Neural progenitor cell (in vitro differentiated cells): Measurements from ENCODE around the gene ACVR1C. TPM values are rescaled to one million over a fixed set of nuclear protein-coding genes. Genes with fewer than 3 reads are reported as not detected.

Experiments
- DNase-seq: peaks from one replicate; pipeline ENCODE4 v3.0.0-alpha.2; 2016; ENCODE audit warnings: low spot score
- H2AFZ ChIP-seq: fragments of 200-600 bp; sonication (generic); replicated peaks from 2 replicates; pipeline ENCODE4 v1.6.1; 2016; ENCODE audit warnings: antibody characterized with exemption
- H3F3A ChIP-seq: fragments of 200-600 bp; sonication (generic); 2 replicates; pipeline ENCODE4 v1.6.1; 2016; ENCODE audit warnings: antibody characterized with exemption, low read depth
- H3K27ac ChIP-seq: fragments of 200-600 bp; sonication (generic); 2 replicates; pipeline ENCODE4 v1.5.1; 2016; ENCODE audit warnings: mild to moderate bottlenecking
- H3K27me3 ChIP-seq: fragments of 200-600 bp; sonication (generic); 2 replicates; pipeline ENCODE4 v1.6.1; 2016; ENCODE audit warnings: mild to moderate bottlenecking, moderate library complexity
- H3K36me3 ChIP-seq: fragments of 200-600 bp; sonication (generic); 2 replicates; pipeline ENCODE4 v1.5.1; 2016
- H3K4me1 ChIP-seq: fragments of 200-600 bp; sonication (generic); 2 replicates; pipeline ENCODE4 v1.6.1; 2016; ENCODE audit warnings: mixed run types
- H3K4me2 ChIP-seq: fragments of 200-600 bp; sonication (generic); 2 replicates; pipeline ENCODE4 v1.6.1; 2016
- H3K4me3 ChIP-seq: fragments of 200-600 bp; sonication (generic); 2 replicates; pipeline ENCODE4 v1.5.1; 2016
- H3K79me2 ChIP-seq: fragments of 200-600 bp; sonication (generic); 2 replicates; pipeline ENCODE4 v1.6.1; 2016; ENCODE audit warnings: low read depth
- H3K9ac ChIP-seq: fragments of 200-600 bp; sonication (generic); 2 replicates; pipeline ENCODE4 v1.6.1; 2016
- H3K9me3 ChIP-seq: fragments of 200-600 bp; sonication (generic); 2 replicates; pipeline ENCODE4 v1.5.1; 2016; ENCODE audit warnings: low read depth
- H4K20me1 ChIP-seq: fragments of 200-600 bp; sonication (generic); 2 replicates; pipeline ENCODE4 v1.6.1; 2016; ENCODE audit warnings: low read depth
- H3K27ac Mint-ChIP-seq: 3 replicates; pipeline ENCODE4 v1.8.0; 2021; ENCODE audit warnings: mixed read lengths
- H3K27me3 Mint-ChIP-seq: 2 replicates; pipeline ENCODE4 v1.8.0; 2022; ENCODE audit warnings: low read depth, mild to moderate bottlenecking, inconsistent platforms, moderate library complexity, mixed read lengths; ENCODE audit not compliant: insufficient read depth
- H3K36me3 Mint-ChIP-seq: 3 replicates; pipeline ENCODE4 v1.8.0; 2021; ENCODE audit warnings: mixed read lengths
- H3K4me1 Mint-ChIP-seq: 3 replicates; pipeline ENCODE4 v1.8.0; 2021; ENCODE audit warnings: mixed read lengths
- H3K4me3 Mint-ChIP-seq: 3 replicates; pipeline ENCODE4 v1.8.0; 2021; ENCODE audit warnings: mild to moderate bottlenecking, moderate library complexity, mixed read lengths
- H3K9me3 Mint-ChIP-seq: 3 replicates; pipeline ENCODE4 v1.8.0; 2020; ENCODE audit warnings: mixed read lengths
- CTCF ChIP-seq: fragments of 200-600 bp; sonication (generic); IDR thresholded peaks from 2 replicates; pipeline ENCODE4 v1.5.1; 2017; ENCODE audit warnings: antibody characterized with exemption, mild to moderate bottlenecking
- EZH2 ChIP-seq: fragments of 200-600 bp; sonication (generic); IDR thresholded peaks from 2 replicates; pipeline ENCODE4 v1.6.1; 2017; ENCODE audit warnings: antibody characterized with exemption, mild to moderate bottlenecking, moderate library complexity
- EZH2phosphoT487 ChIP-seq: fragments of 200-600 bp; sonication (generic); IDR thresholded peaks from 2 replicates; pipeline ENCODE4 v1.6.1; 2017; ENCODE audit warnings: antibody characterized with exemption
- total RNA-seq: library from RNA; depleted of rRNA; stranded (reverse); fragments of >200 nt; gene quantifications from 2 replicates; pipeline ENCODE4 v1.2.3, GENCODE V29; 2015; ENCODE audit warnings: low replicate concordance

ACVR1C gene
- total RNA-seq, 1 donor from 2014 or later, result 3.0 TPM

- Mint-ChIP-seq H3K27ac (no peak overlapping the region), H3K4me1 (no peaks in the 10 kb centered on the region), H3K4me3 (no peak overlapping the region), H3K27me3 (peaks cover 3% of the 10 kb centered on the region), H3K36me3 (no peaks in the 10 kb centered on the region), H3K9me3 (no peaks in the 10 kb centered on the region)
- Histone ChIP-seq H3K27me3 (peaks cover 25% of the 10 kb centered on the region), H3K36me3 (no peaks in the 10 kb centered on the region), H3K9me3 (no peaks in the 10 kb centered on the region), H3K9ac (no peak overlapping the region), H3K4me1 (no peaks in the 10 kb centered on the region), H4K20me1 (no peaks in the 10 kb centered on the region), H2AFZ (no peak overlapping the region), H3K79me2 (no peaks in the 10 kb centered on the region), H3F3A (no peaks in the 10 kb centered on the region), H3K4me2 (no peak overlapping the region), H3K27ac (no peak overlapping the region), H3K4me3 (no peak overlapping the region)
- no peak for DNase-seq
- TF ChIP-seq EZH2, result no peak
- no peak for TF ChIP-seq CTCF
- no peak for TF ChIP-seq EZH2phosphoT487
These were observed 26.9 kb downstream of the ACVR1C start for GRCh38 chr2:157601807-157602206.

- H3K9me3 ChIP-seq, result no peaks in the 10 kb centered on the region
- no peaks in the 10 kb centered on the region for H4K20me1 ChIP-seq
- TF ChIP-seq CTCF (peak; percentile 72), EZH2 (no peak), EZH2phosphoT487 (no peak)
- H3K36me3 Mint-ChIP-seq, result no peaks in the 10 kb centered on the region
- H3K9me3 Mint-ChIP-seq, result no peaks in the 10 kb centered on the region
- no peaks in the 10 kb centered on the region for H3K36me3 ChIP-seq
- H3K4me1 ChIP-seq, result no peaks in the 10 kb centered on the region
- H3K27me3 Mint-ChIP-seq, result peaks cover 3% of the 10 kb centered on the region
- H2AFZ ChIP-seq, result peak overlapping the region; percentile 71
- no peak overlapping the region for H3K27ac ChIP-seq
- no peak overlapping the region for H3K9ac ChIP-seq
- no peak overlapping the region for H3K27ac Mint-ChIP-seq
- peak overlapping the region; percentile 1 for H3K4me3 ChIP-seq
- DNase-seq, result peak; percentile 78
- peaks cover 26% of the 10 kb centered on the region for H3K27me3 ChIP-seq
- H3K4me1 Mint-ChIP-seq, result no peaks in the 10 kb centered on the region
- no peaks in the 10 kb centered on the region for H3F3A ChIP-seq
- H3K4me3 Mint-ChIP-seq, result no peak overlapping the region
- peak overlapping the region; percentile 34 for H3K4me2 ChIP-seq
- H3K79me2 ChIP-seq, result no peaks in the 10 kb centered on the region
These were observed 31.5 kb downstream of the ACVR1C start for GRCh38 chr2:157596992-157597681.

GRCh38 chr2:157593411-157593810, 35.3 kb downstream of the ACVR1C start:
- H3K4me1 Mint-ChIP-seq, result no peaks in the 10 kb centered on the region
- no peak overlapping the region for H3K4me3 Mint-ChIP-seq
- H3K4me1 ChIP-seq, result no peaks in the 10 kb centered on the region
- H3K27me3 ChIP-seq, result peaks cover 26% of the 10 kb centered on the region
- no peaks in the 10 kb centered on the region for H3K79me2 ChIP-seq
- peaks cover 3% of the 10 kb centered on the region for H3K27me3 Mint-ChIP-seq
- no peak overlapping the region for H3K9ac ChIP-seq
- no peaks in the 10 kb centered on the region for H3K36me3 Mint-ChIP-seq
- no peak overlapping the region for H3K27ac Mint-ChIP-seq
- H3F3A ChIP-seq, result no peaks in the 10 kb centered on the region
- H3K36me3 ChIP-seq, result no peaks in the 10 kb centered on the region
- no peaks in the 10 kb centered on the region for H4K20me1 ChIP-seq
- DNase-seq, result no peak
- no peak overlapping the region for H3K27ac ChIP-seq
- no peak overlapping the region for H3K4me3 ChIP-seq
- H2AFZ ChIP-seq, result peak overlapping the region; percentile 35
- no peaks in the 10 kb centered on the region for H3K9me3 ChIP-seq
- no peak for TF ChIP-seq EZH2phosphoT487
- TF ChIP-seq EZH2, result no peak
- no peak for TF ChIP-seq CTCF
- no peak overlapping the region for H3K4me2 ChIP-seq
- no peaks in the 10 kb centered on the region for H3K9me3 Mint-ChIP-seq
